ENCODE results near the gene IFITM1. TPM values are rescaled to one million over a fixed set of nuclear protein-coding genes. Genes with fewer than 3 reads are reported as not detected.

Gene IFITM1
- total and polyA plus RNA-seq, 2 of the 8 experiments (the other 6 are each of a cell fraction or from before 2014, with no cell fraction given): 394 to 1,464 TPM

- DNase-seq (ENCODE audit: low read depth in 1 of 2, low spot score in 2 of 2): no peak
These were observed 46.3 kb upstream of the IFITM1 start for GRCh38 chr11:267491-267994.

More at GRCh38 chr11:267491-267994, 46.3 kb upstream of the IFITM1 start:
- H2BK120ac ChIP-seq (replicated peaks; ENCODE audit: low read depth, low read length): no peak overlapping the region
- no peaks in the 10 kb centered on the region for H3K27me3 ChIP-seq (replicated peaks in 1 of 4; ENCODE audit: control insufficient read depth in 3 of 4, extremely low read depth in 1 of 4, insufficient read depth in 3 of 4, low read length in 3 of 4)
- H2BK12ac ChIP-seq (ENCODE audit: low read depth, low read length): peak overlapping the region; percentile 90; the same call in 1 of the 2 replicates
- TF ChIP-seq MAX (IDR thresholded peaks at IDR 0.05) (0 out of 2 replicates have a peak, but pooled peaks have one; percentile 37), BACH1 (IDR thresholded peaks at IDR 0.05; ENCODE audit: low read length) (no peak)
- H3K9me3 ChIP-seq (ENCODE audit: insufficient read depth in 2 of 2, low read depth in 1 of 2, low read length in 1 of 2): peaks cover 5 to 9% of the 10 kb centered on the region in 2 experiments; a peak in 3 of 4 replicates
- H4K8ac ChIP-seq (ENCODE audit: extremely low read depth, insufficient read depth, low read length): peak overlapping the region; percentile 72; the same call in 1 of the 2 replicates
- peaks cover 4 to 20% (median 13%) of the 10 kb centered on the region in 4 experiments for H3K4me1 ChIP-seq (replicated peaks in 1 of 4; ENCODE audit: control insufficient read depth in 3 of 4, insufficient read depth in 4 of 4, low read length in 3 of 4)
- H3K9ac ChIP-seq (replicated peaks in 1 of 4; ENCODE audit: extremely low read depth in 1 of 4, low read depth in 3 of 4, low read length in 3 of 4): no peak overlapping the region
- no peaks in the 10 kb centered on the region for H4K20me1 ChIP-seq (replicated peaks in 1 of 2; ENCODE audit: control insufficient read depth in 1 of 2, insufficient read depth in 2 of 2, low read length in 2 of 2)
- H3K14ac ChIP-seq (ENCODE audit: insufficient read length): no peak overlapping the region
- no peaks in the 10 kb centered on the region for H3K23me2 ChIP-seq (ENCODE audit: low read depth, low read length)
- no peak overlapping the region for H2BK15ac ChIP-seq (ENCODE audit: low read length)
- peak overlapping the region; percentile 87; the same call in 1 of the 2 replicates for H2BK5ac ChIP-seq (ENCODE audit: low read depth, low read length)
- CTCF ChIA-PET (ENCODE audit: partially characterized antibody): interaction anchor here (0.8 to 2.5 kb wide), 8 partner anchors 14 to 100 kb away, joined by 3 to 11 read pairs (median 4); no protein-coding TSS in a partner anchor
- 0 out of 2 replicates have a peak overlapping the region, but pooled peaks have one; percentile 58 for H2AFZ ChIP-seq (ENCODE audit: low read length)
- 0 to 73% methylated on average over 1 to 11 of the region's 18 CpGs for WGBS, 2 experiments (ENCODE audit: extremely low coverage in 1 of 2, insufficient coverage in 1 of 2, insufficient read length in 1 of 2, insufficient replicate concordance in 2 of 2, low coverage in 1 of 2, low lambda C conversion rate in 2 of 2, missing lambda C conversion rate in 1 of 2)
- no peaks in the 10 kb centered on the region for H3K79me2 ChIP-seq (ENCODE audit: control insufficient read depth in 1 of 2, insufficient read depth in 2 of 2, low read length in 2 of 2)
- no peak overlapping the region for H2AK5ac ChIP-seq (ENCODE audit: low read depth, low read length)
- H3K27ac ChIP-seq (ENCODE audit: low read depth, low read length): no peak overlapping the region
- H3K23ac ChIP-seq (ENCODE audit: insufficient read length): no peak overlapping the region
- H4K5ac ChIP-seq (ENCODE audit: insufficient read length, low read depth, low read length): no peak overlapping the region
- POLR2A ChIA-PET (ENCODE audit: partially characterized antibody): interaction anchor here (0.6 to 2.1 kb wide), 11 partner anchors 11 to 139 kb away, joined by 3 to 11 read pairs (median 4); partner anchors contain the start of gene IFITM2
- no peaks in the 10 kb centered on the region for H3K79me1 ChIP-seq (ENCODE audit: low read depth, low read length)
- H3K18ac ChIP-seq (ENCODE audit: extremely low read depth, low read length): peak overlapping the region; percentile 93
- H3K4me3 ChIP-seq (ENCODE audit: extremely low read depth in 1 of 4, insufficient read depth in 2 of 4, low read depth in 3 of 4, low read length in 4 of 4): peak overlapping the region in 1 of 4 experiments; percentile 14; a peak in 1 of 8 replicates
- H4K91ac ChIP-seq (replicated peaks; ENCODE audit: insufficient read length, low read length): peak overlapping the region; percentile 98
- peak overlapping the region; percentile 75; the same call in 1 of the 2 replicates for H2BK20ac ChIP-seq (ENCODE audit: low read length)
- FAIRE-seq: no peak
- no peaks in the 10 kb centered on the region for H3K36me3 ChIP-seq (ENCODE audit: control insufficient read depth in 2 of 4, insufficient read depth in 4 of 4, low read length in 3 of 4)
- peak overlapping the region; percentile 29 to 47; a peak in 3 of 4 replicates for H3K4me2 ChIP-seq (ENCODE audit: insufficient read depth in 1 of 2, low read depth in 2 of 2, low read length in 2 of 2)
- H3K56ac ChIP-seq (replicated peaks; ENCODE audit: insufficient read length, low read depth, low read length): no peak overlapping the region
- no peak overlapping the region for H3K4ac ChIP-seq (replicated peaks; ENCODE audit: insufficient read length, low read depth, low read length)
